ENCODE data around the gene RIC1.
A peak's percentile ranks its signal among the peaks of the same experiment; 100 is the strongest.
"Not testable (repeated sequence)": the region's sequence is repeated elsewhere in the genome, so short reads cannot be mapped to it uniquely, and the experiment has no call there.

RIC1 gene

DNA sequence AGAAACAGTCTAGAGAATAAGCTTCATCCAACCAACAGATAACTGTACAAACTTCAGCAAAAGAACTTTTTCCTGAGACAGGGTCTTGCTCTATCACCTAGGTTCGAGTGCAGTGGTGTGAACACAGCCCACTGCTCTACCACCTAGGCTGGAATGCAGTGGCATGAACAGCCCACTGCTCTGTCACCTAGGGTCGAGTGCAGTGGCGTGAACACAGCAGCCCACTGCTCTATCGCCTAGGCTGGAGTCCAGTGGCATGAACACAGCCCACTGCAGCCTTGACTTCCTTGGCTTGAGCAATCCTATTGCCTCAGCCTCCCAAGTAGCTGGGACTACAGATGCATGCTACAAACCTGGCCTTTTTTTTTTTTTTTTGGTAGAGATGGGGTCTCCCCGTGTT is 160.6 kb downstream of the RIC1 start:
- no peak for DNase-seq

DNA sequence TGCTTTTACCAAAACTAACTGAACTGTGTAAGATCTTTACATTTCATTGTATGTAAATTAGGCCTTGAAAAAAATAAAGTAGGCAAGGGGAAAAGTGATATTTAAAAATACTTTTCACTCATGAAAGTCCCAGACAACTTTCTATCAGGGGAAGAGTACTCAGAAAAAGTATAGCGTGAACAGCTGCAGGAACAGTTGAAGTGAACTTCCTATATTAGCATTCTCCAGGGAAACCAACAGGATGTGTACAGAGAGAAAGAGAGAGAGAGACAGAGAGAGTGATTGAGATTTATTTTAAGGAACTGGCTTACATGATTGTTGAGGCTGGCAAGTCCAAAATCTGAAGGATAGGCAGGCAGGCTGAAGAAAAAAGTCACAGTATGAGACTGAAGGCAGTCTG is 162.0 kb downstream of the RIC1 start:
- no peak for DNase-seq

DNA sequence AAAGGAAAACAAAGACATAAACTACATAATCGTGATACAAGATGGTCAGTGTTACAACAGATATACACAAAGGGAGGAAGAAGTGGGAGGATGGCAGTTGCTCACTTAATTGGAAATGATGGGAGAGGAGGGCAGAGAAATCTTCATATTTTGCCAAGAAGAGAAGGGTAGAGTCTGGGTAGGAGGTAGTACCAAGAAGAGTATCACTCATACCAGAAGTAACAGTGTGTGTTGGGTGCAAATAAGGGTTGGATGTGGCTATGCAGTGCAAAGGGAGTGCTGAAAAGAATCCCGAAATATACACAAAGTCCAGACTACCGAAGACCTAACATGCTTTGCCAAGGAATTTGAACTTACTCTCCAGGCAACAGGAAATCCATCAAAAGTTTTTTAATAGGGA is 163.0 kb downstream of the RIC1 start:
- DNase-seq, result no peak

DNA sequence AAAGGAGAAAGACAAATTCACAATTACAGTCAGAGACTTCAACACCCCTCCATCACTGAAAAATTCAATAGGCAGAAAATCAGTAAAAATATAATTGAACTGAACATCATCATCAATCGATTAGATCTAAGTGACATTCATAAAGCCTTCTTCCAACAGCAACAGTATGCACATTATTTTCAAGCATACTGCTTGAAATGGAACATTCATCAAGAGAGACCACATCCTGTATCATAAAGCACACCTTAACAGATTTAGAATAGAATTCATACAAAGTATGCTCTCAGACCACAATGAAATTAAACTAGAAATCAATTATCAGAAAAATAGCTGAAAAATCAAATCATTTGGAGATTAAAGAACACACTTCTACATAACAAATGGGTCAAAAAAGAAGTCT is 164.9 kb downstream of the RIC1 start:
- DNase-seq, result no peak

DNA sequence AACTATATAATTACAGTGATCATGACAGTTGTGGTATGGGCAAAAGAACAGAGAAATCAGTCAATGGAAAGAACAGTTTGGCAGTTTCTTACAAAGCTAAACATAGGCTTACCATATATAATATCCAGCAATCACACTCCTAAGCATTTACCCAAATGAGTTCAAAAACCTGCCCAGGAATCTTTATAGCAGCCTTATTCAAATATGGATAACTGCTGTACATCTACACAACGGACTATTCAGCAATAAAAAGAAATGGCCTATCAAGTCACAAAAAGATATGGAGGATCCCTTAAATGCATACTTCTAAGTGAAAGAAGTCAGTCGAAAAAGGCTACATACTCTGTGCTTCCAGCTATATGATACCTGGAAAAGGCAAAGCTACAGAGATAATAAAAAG is 167.4 kb downstream of the RIC1 start:
- no peak for DNase-seq

DNA sequence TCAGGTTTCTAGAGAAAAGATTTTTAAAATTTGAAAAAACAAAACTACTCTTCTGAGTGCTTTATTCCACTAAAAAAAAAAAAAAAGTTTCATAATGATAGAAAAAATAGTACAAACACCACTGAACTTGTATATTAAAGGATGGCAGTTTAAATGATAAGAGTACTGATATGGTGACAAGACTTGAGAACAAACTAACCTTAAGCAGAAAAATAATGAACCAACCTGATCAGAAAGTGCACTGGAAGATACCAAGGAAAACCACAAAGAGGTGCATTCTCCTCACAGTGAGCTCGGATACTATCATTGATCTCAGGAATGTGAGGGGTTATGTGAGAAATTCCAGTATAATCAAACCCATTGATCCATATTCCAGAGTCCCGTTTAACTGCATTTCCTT is 169.7 kb downstream of the RIC1 start:
- no peak for DNase-seq

DNA sequence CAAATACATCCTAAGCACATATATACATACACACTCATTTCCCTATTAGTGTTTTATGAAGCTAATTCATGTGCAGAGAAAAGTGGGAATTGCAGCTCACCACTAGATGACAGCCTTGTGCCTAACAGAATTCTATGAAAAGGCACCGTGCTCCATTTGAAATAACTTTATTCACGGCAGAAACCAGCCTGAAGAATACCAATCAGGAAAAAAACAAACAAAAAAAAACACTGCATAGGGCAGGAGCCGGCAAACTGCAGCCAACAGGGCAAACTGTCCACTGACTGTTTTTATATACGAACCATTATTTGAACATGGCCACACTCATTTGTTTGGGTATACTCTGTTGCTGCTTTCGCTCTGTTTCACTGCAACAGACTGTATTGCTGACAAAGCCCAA is 170.4 kb downstream of the RIC1 start:
- peak in 1 of 3 experiments; percentile 22 for DNase-seq

DNA sequence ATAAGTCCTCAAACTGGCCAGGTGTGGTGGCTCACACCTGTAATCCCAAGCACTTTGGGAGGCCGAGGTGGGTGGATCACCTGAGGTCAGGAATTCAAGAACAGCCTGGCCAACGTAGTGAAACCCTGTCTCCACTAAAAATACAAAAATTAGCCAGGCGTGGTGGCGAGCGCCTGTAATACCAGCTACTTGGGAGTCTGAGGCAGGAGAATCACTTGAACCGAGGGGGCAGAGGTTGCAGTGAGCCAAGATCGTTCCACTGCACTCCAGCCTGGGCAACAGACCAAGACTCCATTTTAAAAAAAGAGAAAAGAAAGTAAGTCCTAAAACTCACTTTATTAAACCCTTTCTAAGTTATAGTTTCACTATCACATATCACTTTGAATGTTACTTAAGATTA is 171.5 kb downstream of the RIC1 start:
- DNase-seq, result not testable (repeated sequence)

DNA sequence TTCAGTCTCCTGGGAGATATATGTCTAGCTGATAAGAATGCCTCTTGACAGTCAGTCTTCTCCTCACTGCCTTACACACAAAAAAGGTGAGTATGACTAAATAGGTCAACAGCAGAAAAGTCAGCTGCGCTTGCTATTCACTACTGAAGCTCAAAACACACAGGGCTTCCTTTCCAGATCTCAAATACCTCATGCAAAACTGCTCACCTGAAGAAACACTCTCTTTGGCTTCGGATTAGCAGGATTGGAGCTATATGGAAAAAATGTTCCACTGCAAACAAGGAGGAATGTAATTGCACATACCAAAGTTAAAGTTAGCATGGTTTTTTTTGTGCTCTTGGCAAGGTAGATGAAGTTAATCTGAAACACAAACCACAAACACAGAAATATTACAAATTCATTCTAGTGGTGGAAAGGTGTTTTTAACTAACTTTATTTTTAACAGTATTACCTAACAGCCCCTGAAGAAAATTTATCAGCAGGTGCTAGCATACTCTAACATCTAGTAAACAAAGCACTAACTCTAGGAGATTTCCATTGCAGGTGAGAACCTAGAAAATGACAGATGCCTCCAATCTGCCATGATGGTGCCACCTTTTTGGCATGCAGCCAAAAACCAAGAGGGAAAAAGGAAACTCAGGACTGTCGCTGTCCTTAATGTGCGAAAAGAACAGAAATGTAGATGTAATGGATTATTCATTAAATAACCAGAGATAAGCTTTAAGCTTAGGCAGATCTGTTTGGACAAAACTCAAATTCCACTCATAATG is 172.2 kb downstream of the RIC1 start:
- peak in 2 of 3 experiments; percentile 51 for DNase-seq

DNA sequence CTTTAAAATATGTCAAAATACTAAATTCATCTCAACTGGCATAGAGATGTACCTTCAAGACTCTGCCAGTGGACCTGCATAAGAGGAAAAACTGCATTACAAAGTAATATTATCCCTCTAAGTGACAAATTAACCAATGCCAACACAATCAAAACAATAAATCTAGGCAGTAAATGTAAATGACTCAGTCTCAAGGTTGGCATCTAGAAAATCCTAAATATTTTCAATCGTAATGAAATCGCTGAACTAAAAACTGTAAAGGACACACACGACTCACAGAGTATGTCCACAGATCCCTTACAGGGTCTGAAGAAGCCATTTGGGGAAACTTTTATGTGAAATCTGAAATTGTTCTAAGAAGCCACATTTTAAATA is 172.8 kb downstream of the RIC1 start:
- no peak for DNase-seq

DNA sequence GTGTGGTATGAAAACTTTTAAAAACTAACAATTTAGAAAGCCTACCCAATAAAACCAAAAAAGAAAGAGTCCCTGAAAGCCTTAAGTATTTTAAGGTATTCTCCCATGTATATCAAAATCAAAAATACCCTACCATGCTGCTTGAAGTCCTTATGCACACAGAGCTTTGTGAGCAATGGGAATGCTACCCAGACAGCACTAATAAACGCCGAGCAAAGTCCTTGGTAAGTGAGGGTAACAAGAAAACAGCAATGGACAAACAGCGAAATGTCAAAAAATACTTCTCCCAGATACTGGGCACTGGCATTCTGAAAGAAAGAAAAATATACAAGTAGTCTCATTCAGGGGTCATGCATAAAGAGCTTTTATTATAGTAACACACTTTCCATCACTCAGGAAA is 176.6 kb downstream of the RIC1 start:
- DNase-seq, result no peak

DNA sequence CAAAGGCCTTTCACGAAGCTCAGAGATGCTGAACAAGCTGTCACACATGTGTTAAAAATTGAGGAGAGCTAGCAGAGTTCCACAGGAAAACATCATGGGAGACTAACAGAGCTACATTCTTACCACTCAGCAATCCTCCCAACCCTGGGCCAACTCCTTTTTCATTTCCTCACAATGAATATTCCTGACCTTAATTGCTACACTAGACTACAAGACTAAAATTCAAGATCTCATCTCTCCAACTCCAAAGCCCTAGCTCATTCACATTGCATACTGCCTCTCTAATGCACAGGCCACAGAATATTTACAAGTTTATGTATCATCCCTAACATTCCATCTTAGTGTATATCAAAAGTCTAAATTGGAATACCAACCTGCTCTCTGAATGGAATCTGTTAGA is 182.8 kb downstream of the RIC1 start:
- no peak for DNase-seq

DNA sequence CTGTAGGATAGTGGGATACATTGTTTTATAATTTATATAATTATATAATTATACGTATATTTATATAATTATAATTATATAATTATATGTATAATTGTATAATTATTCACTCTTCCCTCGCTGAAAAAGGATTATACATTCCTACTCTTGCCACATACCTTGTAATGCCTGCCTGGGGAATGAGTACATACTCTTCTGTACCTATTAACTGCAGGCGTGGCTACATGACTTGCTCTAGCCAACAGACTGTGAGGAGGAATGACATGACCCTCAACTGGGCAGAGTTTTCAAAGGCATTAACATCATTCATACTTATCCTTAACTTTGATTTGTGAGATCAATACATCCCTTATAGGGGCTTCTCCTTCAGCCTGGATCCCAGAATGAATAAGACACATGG is 184.9 kb downstream of the RIC1 start:
- DNase-seq, result no peak

DNA sequence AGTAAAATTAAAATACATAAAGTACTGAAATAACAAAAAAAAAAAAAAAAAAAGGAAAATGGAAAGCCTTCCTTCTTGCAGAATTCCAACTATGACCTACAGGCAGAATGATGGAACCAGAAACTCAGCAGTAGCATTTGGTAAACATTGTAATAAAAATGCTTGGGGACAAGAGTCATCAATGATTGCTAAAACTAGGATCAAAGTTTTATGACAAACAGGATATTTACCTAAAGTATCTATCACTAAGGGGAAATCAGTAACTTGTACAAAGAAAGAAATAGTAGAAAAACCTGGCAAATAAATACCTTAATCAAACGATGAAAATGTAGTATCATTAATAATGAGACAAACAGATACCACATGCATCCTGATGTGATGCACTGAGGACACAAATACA is 186.6 kb downstream of the RIC1 start:
- DNase-seq, result no peak

DNA sequence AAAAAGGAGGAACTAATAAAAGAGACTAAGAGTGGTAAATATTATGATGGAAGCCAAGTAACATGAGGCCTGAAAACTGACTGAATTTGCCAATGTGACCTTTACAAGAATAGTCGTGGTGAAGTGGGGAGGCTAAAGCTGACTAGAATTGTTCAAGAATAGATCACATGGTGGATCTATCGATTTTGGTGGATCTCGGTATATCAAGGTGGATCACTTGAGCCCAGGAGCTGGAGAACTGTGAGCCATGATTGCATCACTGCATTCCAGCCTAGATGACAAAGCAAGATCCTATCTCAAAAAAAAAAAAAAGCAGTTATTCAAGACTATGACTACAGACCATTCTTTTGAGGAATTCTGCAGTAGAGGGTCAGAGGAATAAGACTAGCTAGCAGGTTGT is 189.0 kb downstream of the RIC1 start:
- no peak for DNase-seq

DNA sequence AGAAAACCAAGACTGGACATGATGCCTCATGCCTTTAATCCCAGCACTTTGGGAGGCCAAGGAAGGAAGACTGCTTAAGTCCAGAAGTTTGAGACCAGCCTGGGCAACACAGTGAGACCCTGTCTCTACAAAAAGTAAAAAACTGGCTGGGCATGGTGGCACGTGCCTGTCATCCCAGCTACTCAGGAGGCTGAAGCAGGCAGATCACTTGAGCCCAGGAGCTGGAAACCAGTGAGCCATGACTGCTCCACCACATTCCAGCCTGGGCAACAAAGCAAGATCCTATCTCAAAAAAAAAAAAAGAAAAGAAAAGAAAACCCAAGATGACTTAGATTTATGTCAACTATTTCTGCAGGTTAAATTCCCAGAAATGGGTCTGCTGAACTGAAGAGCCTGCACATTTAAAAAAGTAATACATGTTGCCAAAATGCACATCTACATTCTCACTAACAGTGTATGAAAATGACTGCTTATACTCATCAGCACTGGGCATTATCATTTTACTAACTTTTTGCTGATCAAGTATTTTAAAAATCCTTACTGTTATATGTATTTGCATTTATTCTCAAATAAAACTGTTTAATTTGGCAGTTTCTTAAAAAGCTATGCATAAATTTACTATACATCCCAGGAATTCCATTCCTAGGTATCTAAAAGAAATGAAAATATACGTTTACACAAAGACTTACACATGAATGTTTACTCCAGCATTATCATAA is 189.7 kb downstream of the RIC1 start:
- no peak for DNase-seq

DNA sequence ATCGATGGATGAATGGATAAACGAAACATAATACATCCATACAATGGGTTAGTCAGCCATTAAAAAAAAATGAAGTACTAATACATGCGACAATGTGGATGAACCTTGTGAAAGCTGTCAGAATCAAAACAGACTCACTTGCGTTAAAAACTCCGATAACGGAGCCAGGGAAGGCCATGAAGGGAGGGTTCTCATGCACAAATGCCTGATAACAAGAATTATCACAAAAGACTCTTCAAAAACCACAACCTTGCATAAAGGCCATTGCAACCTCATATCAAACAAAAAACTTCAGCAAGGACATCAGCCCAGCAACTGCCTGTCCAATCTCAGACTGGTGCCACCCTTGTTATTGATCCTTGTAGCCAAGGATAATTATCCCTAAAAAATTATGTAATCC is 190.3 kb downstream of the RIC1 start:
- DNase-seq, result no peak

DNA sequence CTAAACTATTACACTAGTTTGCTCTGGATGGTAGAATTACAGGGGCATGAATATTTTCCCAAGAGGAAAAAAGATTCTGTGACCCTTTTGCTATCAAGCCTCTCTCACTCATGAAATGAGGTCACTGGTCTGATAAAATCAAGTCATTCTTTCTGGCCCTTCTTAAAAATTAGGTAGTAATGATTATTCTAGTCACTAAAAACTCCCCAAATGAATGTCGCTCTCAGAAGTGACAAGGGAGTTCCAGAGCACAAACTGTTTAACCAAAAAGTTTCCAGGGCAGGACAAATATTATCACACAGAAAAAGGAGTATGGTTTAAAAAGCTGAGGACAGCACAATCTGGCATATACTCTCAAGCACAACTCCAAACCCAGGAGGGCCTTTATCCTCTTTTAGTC is 191.5 kb downstream of the RIC1 start:
- DNase-seq, result no peak

DNA sequence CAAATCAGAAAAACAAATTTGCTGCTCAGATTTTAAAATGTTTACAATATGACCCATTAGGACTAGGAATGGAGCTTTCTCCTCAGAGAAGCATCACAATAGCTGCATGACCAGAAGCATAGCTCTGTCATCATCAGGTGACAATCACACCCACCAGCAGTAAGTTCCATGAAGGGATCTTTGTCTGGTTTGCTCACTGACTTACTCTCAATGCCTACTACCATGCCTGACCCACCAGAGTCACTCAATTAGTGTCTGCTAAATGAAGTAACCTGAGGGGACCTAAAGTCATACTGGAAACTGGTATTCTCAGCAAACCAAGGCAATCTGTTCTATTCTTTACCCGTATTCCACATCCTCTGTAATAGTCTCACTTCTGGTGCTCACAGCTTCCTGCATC is 196.3 kb downstream of the RIC1 start:
- no peak for DNase-seq
